IPS-18c (cell line): ENCODE data around the gene IGSF23.
"Not testable (repeated sequence)": the region's sequence is repeated elsewhere in the genome, so short reads cannot be mapped to it uniquely, and the experiment has no call there.

Source experiments
- H3K4me3 ChIP-seq: 2 replicates; pipeline ENCODE4 v1.7.0; 2013; ENCODE audit warnings: low read depth, mild to moderate bottlenecking, low read length, moderate library complexity; ENCODE audit not compliant: insufficient read depth
- H3K9me3 ChIP-seq: one replicate; pipeline ENCODE4 v1.6.1; 2013; ENCODE audit warnings: mild to moderate bottlenecking, low read length, moderate library complexity; ENCODE audit not compliant: control insufficient read depth, insufficient read depth

The IGSF23 gene

GRCh38 chr19:44604241-44604640 is 9.1 kb upstream of the IGSF23 start:
- H3K9me3 ChIP-seq = peaks cover 3% of the 10 kb centered on the region
- H3K4me3 ChIP-seq = no peak overlapping the region

GRCh38 chr19:44605547-44605946 is 7.8 kb upstream of the IGSF23 start:
- peaks cover 3% of the 10 kb centered on the region for H3K9me3 ChIP-seq
- H3K4me3 ChIP-seq = no peak overlapping the region

GRCh38 chr19:44607049-44607448 is 6.3 kb upstream of the IGSF23 start:
- peaks cover 3% of the 10 kb centered on the region for H3K9me3 ChIP-seq

GRCh38 chr19:44607917-44608316 is 5.4 kb upstream of the IGSF23 start:
- Histone ChIP-seq H3K9me3 (peaks cover 3% of the 10 kb centered on the region), H3K4me3 (no peak overlapping the region)

More at GRCh38 chr19:44607049-44607448, 6.3 kb upstream of the IGSF23 start:
- H3K4me3 ChIP-seq = no peak overlapping the region

- H3K4me3 ChIP-seq = no peak overlapping the region
These were observed 5.0 kb upstream of the IGSF23 start for GRCh38 chr19:44608391-44608821.

GRCh38 chr19:44609219-44609618 is 4.1 kb upstream of the IGSF23 start:
- Histone ChIP-seq H3K9me3 (peaks cover 3% of the 10 kb centered on the region), H3K4me3 (no peak overlapping the region)

More at GRCh38 chr19:44608391-44608821, 5.0 kb upstream of the IGSF23 start:
- peaks cover 3% of the 10 kb centered on the region for H3K9me3 ChIP-seq

GRCh38 chr19:44610497-44610896 is 2.9 kb upstream of the IGSF23 start:
- not testable (repeated sequence) for H3K9me3 ChIP-seq, H3K4me3 ChIP-seq

- Histone ChIP-seq H3K4me3 (no peak overlapping the region), H3K9me3 (no peaks in the 10 kb centered on the region)
These were observed 1.5 kb upstream of the IGSF23 start for GRCh38 chr19:44611812-44612295.

- H3K9me3 ChIP-seq = no peaks in the 10 kb centered on the region
- H3K4me3 ChIP-seq = no peak overlapping the region
These were observed 950 bp downstream of the IGSF23 start for GRCh38 chr19:44614313-44614712.

- Histone ChIP-seq H3K4me3 (no peak overlapping the region), H3K9me3 (no peaks in the 10 kb centered on the region)
These were observed 2.5 kb downstream of the IGSF23 start for GRCh38 chr19:44615863-44616247.

- Histone ChIP-seq H3K4me3 (no peak overlapping the region), H3K9me3 (no peaks in the 10 kb centered on the region)
These were observed 3.9 kb downstream of the IGSF23 start for GRCh38 chr19:44617110-44617880.

- H3K4me3 ChIP-seq = no peak overlapping the region
These were observed 5.4 kb downstream of the IGSF23 start for GRCh38 chr19:44618640-44619357.

GRCh38 chr19:44620667-44621066 is 7.3 kb downstream of the IGSF23 start:
- Histone ChIP-seq H3K9me3 (no peaks in the 10 kb centered on the region), H3K4me3 (no peak overlapping the region)

More at GRCh38 chr19:44618640-44619357, 5.4 kb downstream of the IGSF23 start:
- no peaks in the 10 kb centered on the region for H3K9me3 ChIP-seq

GRCh38 chr19:44621367-44621766 is 8.0 kb downstream of the IGSF23 start:
- H3K9me3 ChIP-seq = no peaks in the 10 kb centered on the region
- no peak overlapping the region for H3K4me3 ChIP-seq

GRCh38 chr19:44623080-44623479 is 9.7 kb downstream of the IGSF23 start:
- H3K9me3 ChIP-seq = no peaks in the 10 kb centered on the region

GRCh38 chr19:44623626-44624025 is 10.3 kb downstream of the IGSF23 start:
- no peaks in the 10 kb centered on the region for H3K9me3 ChIP-seq
- H3K4me3 ChIP-seq = no peak overlapping the region

More at GRCh38 chr19:44623080-44623479, 9.7 kb downstream of the IGSF23 start:
- no peak overlapping the region for H3K4me3 ChIP-seq

GRCh38 chr19:44624840-44625354 is 11.5 kb downstream of the IGSF23 start:
- Histone ChIP-seq H3K4me3 (no peak overlapping the region), H3K9me3 (no peaks in the 10 kb centered on the region)

GRCh38 chr19:44625637-44626036 is 12.3 kb downstream of the IGSF23 start:
- not testable (repeated sequence) for H3K4me3 ChIP-seq, H3K9me3 ChIP-seq
